GM12878 (cell line): Measurements from ENCODE around the gene CTH. TPM values are rescaled to one million over a fixed set of nuclear protein-coding genes. Genes with fewer than 3 reads are reported as not detected.

ENCODE experiments used
- ATAC-seq: fragments of 200-7000 bp; cut with Tn5 transposase; 3 replicates; pipeline ENCODE4 v1.9.1; 2020; ENCODE audit warnings: mild to moderate bottlenecking, moderate library complexity
- BruUV-seq: library from RNA; stranded (reverse); fragments of 400-500 nt; replicated peaks from 2 replicates; lab custom pipeline; 2021; lab: Mats Ljungman, UMichigan
- CTCF ChIA-PET: fragments of 300-600 bp; sonication (Branson Sonifier 250); formaldehyde crosslinking; extraction: SDS; loops from one replicate; lab custom pipeline; 2021; ENCODE audit warnings: inconsistent platforms; lab: Yijun Ruan, JAX
- POLR2A ChIA-PET: fragments of 350-600 bp; formaldehyde crosslinking; extraction: SDS; loops from one replicate; lab custom pipeline; 2021; ENCODE audit warnings: inconsistent platforms; lab: Charles Lee
- RAD21 ChIA-PET: fragments of 300-600 bp; sonication (Branson Sonifier 250); formaldehyde crosslinking; loops from one replicate; lab custom pipeline; 2023; ENCODE audit warnings: antibody characterized with exemption; ENCODE audit not compliant: unreplicated experiment; lab: Charles Lee
- SMC1A ChIA-PET: fragments of 300-600 bp; sonication (Branson Sonifier 250); formaldehyde crosslinking; loops from one replicate; lab custom pipeline; 2023; ENCODE audit not compliant: unreplicated experiment, uncharacterized antibody; lab: Charles Lee
- DNase-seq: peaks from one replicate; pipeline ENCODE4 v3.0.0-alpha.2; 2011; ENCODE audit warnings: low read depth, low spot score
- FAIRE-seq: peaks from 3 replicates; lab custom pipeline; 2011; peaks lifted over from hg19 to GRCh38; lab: Jason Lieb, UNC
- H2AFZ ChIP-seq: 2 replicates; pipeline ENCODE4 v1.6.0; 2011; ENCODE audit warnings: low read depth, low read length, control low read depth; ENCODE audit not compliant: control insufficient read depth
- H3K27ac ChIP-seq: 2 replicates; pipeline ENCODE4 v1.5.1; 2011; ENCODE audit warnings: control low read depth; ENCODE audit not compliant: control insufficient read depth, insufficient read depth
- H3K27me3 ChIP-seq, 2 experiments: replicated peaks in 1 of 2; 2 replicates each; pipeline versions ENCODE4 v1.6.0 to v1.6.1; 2011; ENCODE audit warnings: low read length in 1 of 2; ENCODE audit not compliant: control insufficient read depth in 2 of 2, insufficient read depth in 2 of 2
- H3K36me3 ChIP-seq, 2 experiments: 2 replicates each; pipeline ENCODE4 v1.5.1; 2011; ENCODE audit warnings: low read length in 1 of 2; ENCODE audit not compliant: control insufficient read depth in 2 of 2, insufficient read depth in 2 of 2
- H3K4me1 ChIP-seq: 2 replicates; pipeline ENCODE4 v1.6.1; 2011; ENCODE audit warnings: mild to moderate bottlenecking, low read length, moderate library complexity, mixed read lengths; ENCODE audit not compliant: control insufficient read depth, insufficient read depth
- H3K4me2 ChIP-seq: 2 replicates; pipeline ENCODE4 v1.6.0; 2011; ENCODE audit warnings: control low read depth; ENCODE audit not compliant: control insufficient read depth, insufficient read depth
- H3K4me3 ChIP-seq: fragments of 200-600 bp; sonication (generic); 2 replicates; pipeline ENCODE4 v1.5.1; 2016
- H3K79me2 ChIP-seq: 2 replicates; pipeline ENCODE4 v1.6.0; 2011; ENCODE audit warnings: low read length; ENCODE audit not compliant: control insufficient read depth, insufficient read depth
- H3K9ac ChIP-seq: 2 replicates; pipeline ENCODE4 v1.8.0; 2011; ENCODE audit warnings: low read length, control low read depth, mixed read lengths; ENCODE audit not compliant: control insufficient read depth, insufficient read depth
- H3K9me3 ChIP-seq: replicated peaks from 3 replicates; pipeline ENCODE4 v1.5.1; 2011; ENCODE audit warnings: mild to moderate bottlenecking, low read length; ENCODE audit not compliant: control insufficient read depth, insufficient read depth
- H4K20me1 ChIP-seq: 2 replicates; pipeline ENCODE4 v1.6.0; 2011; ENCODE audit not compliant: control insufficient read depth, insufficient read depth
- BCLAF1 ChIP-seq: fragments of 450-650 bp; IDR thresholded peaks from 2 replicates; pipeline ENCODE4 v1.6.1; 2017; ENCODE audit warnings: antibody characterized with exemption, mild to moderate bottlenecking, moderate library complexity
- CEBPB ChIP-seq, 2 experiments: fragments of 150-350 bp in 1 of 2; IDR thresholded peaks; 2 replicates each; pipeline ENCODE4 v1.6.1; 2012 to 2014; ENCODE audit warnings: low read depth in 2 of 2, low read length in 2 of 2, borderline replicate concordance in 1 of 2, inconsistent platforms in 1 of 2
- CEBPZ ChIP-seq: fragments of 150-350 bp; IDR thresholded peaks from 2 replicates; pipeline ENCODE4 v1.6.1; 2016; ENCODE audit warnings: low read depth, low read length
- CHD4 ChIP-seq: fragments of 200-600 bp; sonication (generic); IDR thresholded peaks from 2 replicates; pipeline ENCODE4 v1.6.1; 2016; ENCODE audit warnings: mild to moderate bottlenecking
- CREB1 ChIP-seq: IDR thresholded peaks from 2 replicates; pipeline ENCODE4 v1.6.1; 2012; ENCODE audit warnings: low read depth, mild to moderate bottlenecking, inconsistent platforms
- ETV6 ChIP-seq, 2 experiments: fragments of 450-650 bp in 1 of 2; IDR thresholded peaks in 1 of 2; conservative IDR thresholded peaks in 1 of 2; 2 replicates each; pipeline ENCODE4 v1.6.1; 2014; ENCODE audit warnings: antibody characterized with exemption in 1 of 2, borderline replicate concordance in 1 of 2, low read depth in 1 of 2, mild to moderate bottlenecking in 1 of 2, moderate library complexity in 1 of 2
- PAX8 ChIP-seq: fragments of 450-650 bp; IDR thresholded peaks from 2 replicates; pipeline ENCODE4 v1.6.1; 2017; ENCODE audit warnings: mild to moderate bottlenecking, moderate library complexity
- POLR2A ChIP-seq: IDR thresholded peaks from 2 replicates; pipeline ENCODE4 v1.6.1; 2011; ENCODE audit warnings: low read depth, mild to moderate bottlenecking, low read length
- POLR2AphosphoS5 ChIP-seq: IDR thresholded peaks from 2 replicates; pipeline ENCODE4 v1.6.1; 2011; ENCODE audit warnings: mild to moderate bottlenecking, low read length, inconsistent platforms
- RELA ChIP-seq: fragments of 450-650 bp; IDR thresholded peaks from 2 replicates; pipeline ENCODE4 v1.8.0; 2014; ENCODE audit warnings: borderline replicate concordance; ENCODE audit not compliant: partially characterized antibody
- REST ChIP-seq: IDR thresholded peaks from 2 replicates; pipeline ENCODE4 v1.6.1; 2012; ENCODE audit warnings: mild to moderate bottlenecking, low read depth, low read length
- SPI1 ChIP-seq: IDR thresholded peaks from 2 replicates; pipeline ENCODE4 v1.6.1; 2011; ENCODE audit warnings: low read depth, mild to moderate bottlenecking, low read length, moderate library complexity, borderline replicate concordance; ENCODE audit not compliant: insufficient read depth
- SREBF1 ChIP-seq: IDR thresholded peaks from 2 replicates; pipeline ENCODE4 v1.6.1; 2012; ENCODE audit warnings: mild to moderate bottlenecking, low read length
- WGBS: methylation state at CpG from one replicate; pipeline ENCODE4 v1.1.6; 2016; ENCODE audit warnings: low lambda C conversion rate; ENCODE audit not compliant: insufficient replicate concordance, insufficient coverage; ENCODE audit errors: missing lambda C conversion rate; 5-methylcytosine and 5-hydroxymethylcytosine counted together
- in situ Hi-C: fragments of 300-500 bp; cut with MboI; formaldehyde crosslinking; loops from 9 replicates; pipeline ENCODE4 v1.14.3; 2018; ENCODE audit warnings: mixed read lengths
- intact Hi-C: fragments of 100-400 bp; cut with micrococcal nuclease; formaldehyde crosslinking; loops from one replicate; pipeline ENCODE4 v1.14.2; 2022; ENCODE audit not compliant: unreplicated experiment
- polyA plus RNA-seq, 11 experiments: library from polyadenylated mRNA; depleted of rRNA in 4 of 11; unstranded in 6 of 11; stranded (reverse) in 5 of 11; fragments of >200 nt; fragmentation: Nextera tagmentation in 4 of 11; fragmentation: Illumina TruSeq in 1 of 11; extraction: Ambion mirVana in 4 of 11; extraction: Trizol in 1 of 11; gene quantifications; 1 replicate in 1 of 11; 2 replicates in 10 of 11; pipeline versions ENCODE4 v1.2.1 to v1.2.3, GENCODE V29; 2011 to 2016; ENCODE audit warnings: inconsistent platforms in 2 of 11, missing spikeins in 2 of 11, low read depth in 1 of 11
- total RNA-seq, 4 experiments: library from RNA; depleted of rRNA in 3 of 4; stranded (reverse); fragments of >200 nt in 3 of 4; fragmentation: Illumina TruSeq in 1 of 4; extraction: Trizol in 1 of 4; gene quantifications; 2 replicates each; pipeline versions ENCODE4 v1.2.1 to v1.2.3, GENCODE V29; 2013 to 2021

The CTH gene
- total and polyA plus RNA-seq, 10 of the 15 experiments (the other 5 are each of a cell fraction or from before 2014, with no cell fraction given) = 6.3 to 17.5 (median 10.4) TPM

- ATAC-seq = no peak
These were observed 44.2 kb downstream of the CTH start for GRCh38 chr1:70455291-70455690.

More at GRCh38 chr1:70455291-70455690, 44.2 kb downstream of the CTH start:
- H3K79me2 ChIP-seq = no peaks in the 10 kb centered on the region
- no peaks in the 10 kb centered on the region for H4K20me1 ChIP-seq
- intact Hi-C loops (no loop called here), in situ Hi-C loops (no loop called here)
- ChIA-PET CTCF (no interaction called here), SMC1A (no interaction called here), RAD21 (no interaction called here), POLR2A (interaction anchor here (0.9 kb wide), 1 partner anchor 328 kb away, joined by 3 read pairs; no protein-coding TSS in a partner anchor)
- DNase-seq = no peak
- H2AFZ ChIP-seq = no peak overlapping the region
- no peak overlapping the region for H3K9ac ChIP-seq
- no peak for FAIRE-seq
- no peaks in the 10 kb centered on the region for H3K36me3 ChIP-seq
- no peak overlapping the region for H3K4me2 ChIP-seq
- 21% methylated on average over 2 of the region's 2 CpGs for WGBS
- BruUV-seq = no TSS peak
- TF ChIP-seq PAX8 = no peak
- TF ChIP-seq REST = no peak
- no peak for TF ChIP-seq CREB1
- TF ChIP-seq CHD4 = no peak
- no peak for TF ChIP-seq SREBF1
- no peak for TF ChIP-seq POLR2A
- no peak for TF ChIP-seq POLR2AphosphoS5
- no peak for TF ChIP-seq RELA
- TF ChIP-seq CEBPB (IDR thresholded peaks at IDR 0.05; ENCODE audit: borderline replicate concordance in 1 of 2, low read depth in 2 of 2, low read length in 2 of 2) = no peak
- TF ChIP-seq BCLAF1 = no peak
- TF ChIP-seq CEBPZ = no peak
- no peak for TF ChIP-seq ETV6 (conservative IDR thresholded peaks at IDR 0.05 in 1 of 2, IDR thresholded peaks at IDR 0.05 in 1 of 2; ENCODE audit: borderline replicate concordance in 1 of 2, low read depth in 1 of 2)
- no peak for TF ChIP-seq SPI1
- no peaks in the 10 kb centered on the region; the same call in 1 of the 3 replicates for H3K9me3 ChIP-seq
- no peaks in the 10 kb centered on the region for H3K4me1 ChIP-seq
- no peak overlapping the region for H3K4me3 ChIP-seq
- no peaks in the 10 kb centered on the region for H3K27me3 ChIP-seq
- no peak overlapping the region for H3K27ac ChIP-seq
